ENCODE results near the gene ACACB.

ACACB gene

GRCh38 chr12:109258607-109259544, 142.5 kb downstream of the ACACB start:
- no peak for DNase-seq

- no peak for DNase-seq
Measured at GRCh38 chr12:109259545-109259895, 143.1 kb downstream of the ACACB start.

GRCh38 chr12:109261087-109261486, 144.7 kb downstream of the ACACB start:
- DNase-seq = no peak

- no peak for DNase-seq
Measured at GRCh38 chr12:109261939-109262338, 145.6 kb downstream of the ACACB start.

- DNase-seq = no peak
Measured at GRCh38 chr12:109263439-109263838, 147.1 kb downstream of the ACACB start.

- DNase-seq = peak; percentile 81
Measured at GRCh38 chr12:109264095-109264942, 147.9 kb downstream of the ACACB start.

GRCh38 chr12:109264943-109265650, 148.7 kb downstream of the ACACB start:
- no peak for DNase-seq

- no peak for DNase-seq
Measured at GRCh38 chr12:109266106-109266879, 149.9 kb downstream of the ACACB start.

GRCh38 chr12:109267361-109267760, 151.0 kb downstream of the ACACB start:
- DNase-seq = no peak

- no peak for DNase-seq
Measured at GRCh38 chr12:109268896-109269295, 152.5 kb downstream of the ACACB start.

GRCh38 chr12:109269428-109269827, 153.0 kb downstream of the ACACB start:
- DNase-seq = no peak

- no peak for DNase-seq
Measured at GRCh38 chr12:109270494-109270893, 154.1 kb downstream of the ACACB start.

GRCh38 chr12:109271418-109271817, 155.0 kb downstream of the ACACB start:
- no peak for DNase-seq

GRCh38 chr12:109273354-109273753, 157.0 kb downstream of the ACACB start:
- no peak for DNase-seq

GRCh38 chr12:109274381-109274780, 158.0 kb downstream of the ACACB start:
- DNase-seq = no peak

GRCh38 chr12:109275173-109275572, 158.8 kb downstream of the ACACB start:
- no peak for DNase-seq

- no peak for DNase-seq
Measured at GRCh38 chr12:109276160-109276559, 159.8 kb downstream of the ACACB start.

- no peak for DNase-seq
Measured at GRCh38 chr12:109277255-109277898, 161.0 kb downstream of the ACACB start.

GRCh38 chr12:109277899-109278762, 161.7 kb downstream of the ACACB start:
- no peak for DNase-seq

- DNase-seq = no peak
Measured at GRCh38 chr12:109278912-109279311, 162.5 kb downstream of the ACACB start.

- DNase-seq = no peak
Measured at GRCh38 chr12:109279525-109279924, 163.1 kb downstream of the ACACB start.

All from hematopoietic multipotent progenitor cell treated with erythropoietin and hydrocortisone succinate and interleukin-3 and kit ligand, for 6 days (in vitro differentiated cells).